NCI-H187 treated with DMSO at 0.1 percent for 48 hours (cell line): ENCODE data around the gene SLC48A1.

Experiments used
- DNase-seq: peaks from one replicate; lab custom pipeline; 2025; lab: John Stamatoyannopoulos, UW

The SLC48A1 gene

GRCh38 chr12:47773062-47773857 lies at the start of gene SLC48A1:
SLC48A1 (plus strand) TSS chr12:47773238; CDS start chr12:47773305, 67 bp downstream.
- no peak for DNase-seq

GRCh38 chr12:47725091-47725772 lies 47.8 kb upstream of the SLC48A1 start, which contains the start of gene ENDOU:
ENDOU (minus strand) TSS chr12:47725490; CDS start chr12:47725413, 77 bp downstream.
- no peak for DNase-seq

GRCh38 chr12:47725893-47726292 lies 47.1 kb upstream of the SLC48A1 start:
- DNase-seq = no peak

DNA sequence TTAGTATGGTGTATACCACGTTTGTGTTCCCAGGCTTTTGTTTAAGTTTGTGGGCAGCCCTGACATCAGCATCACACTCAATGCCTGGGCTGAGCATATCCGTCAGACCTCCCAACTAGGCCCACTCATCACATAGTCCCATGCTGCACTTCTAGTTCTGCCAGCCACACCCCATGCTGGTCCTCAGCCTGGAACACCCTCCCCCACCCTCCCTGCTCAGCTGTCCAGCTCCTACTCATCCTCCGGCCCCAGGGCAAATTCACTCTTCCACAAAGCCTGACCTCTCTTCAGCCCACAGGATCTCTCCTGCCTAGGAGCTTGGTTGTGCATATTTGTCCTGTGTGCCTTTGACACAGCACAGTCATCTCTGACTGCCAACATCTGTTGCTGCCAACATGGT lies 43.8 kb upstream of the SLC48A1 start:
- no peak for DNase-seq

GRCh38 chr12:47730341-47730744 lies 42.7 kb upstream of the SLC48A1 start:
- DNase-seq = no peak

DNA sequence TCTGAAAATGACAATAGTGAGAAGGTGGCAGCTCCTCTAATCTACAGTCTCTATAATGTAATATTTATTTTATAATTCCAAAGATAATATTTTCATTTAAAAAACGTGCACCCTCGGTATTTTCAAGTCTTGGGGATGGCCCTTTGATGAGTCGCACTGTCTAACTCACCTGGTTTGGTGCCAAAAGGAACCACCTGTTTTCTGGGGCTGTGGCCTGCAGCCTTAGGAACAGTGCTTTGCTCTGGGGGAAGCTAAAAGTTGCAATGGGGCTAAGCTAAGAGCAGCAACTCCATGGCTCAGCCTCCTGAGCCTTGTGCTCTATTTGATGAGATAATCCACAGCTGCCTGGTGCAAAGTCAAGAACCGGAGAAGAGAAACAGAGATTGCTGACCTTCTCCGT lies 41.3 kb upstream of the SLC48A1 start:
- no peak for DNase-seq

DNA sequence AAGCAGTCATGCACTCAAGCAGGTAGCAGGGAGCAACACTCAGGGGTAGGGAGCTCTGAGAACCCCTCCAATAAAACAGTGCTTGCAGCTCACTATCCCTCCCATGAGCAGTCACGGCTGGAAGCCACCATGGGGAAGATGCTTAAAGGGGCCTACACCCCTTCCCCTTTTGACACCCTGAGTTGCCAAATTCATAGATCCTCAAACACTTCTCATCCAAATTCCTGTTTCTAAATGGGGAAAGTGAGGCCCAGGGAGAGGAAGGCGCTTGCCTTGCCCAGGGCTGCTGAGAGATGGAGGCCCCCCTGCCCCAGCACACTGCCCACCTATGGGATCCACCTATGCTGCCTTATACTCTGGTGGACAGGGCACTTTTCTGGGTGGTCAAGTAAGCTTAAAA lies 40.5 kb upstream of the SLC48A1 start:
- no peak for DNase-seq

GRCh38 chr12:47733142-47733541 lies 39.9 kb upstream of the SLC48A1 start:
- no peak for DNase-seq

- DNase-seq = no peak
Measured at GRCh38 chr12:47734725-47735480, 38.1 kb upstream of the SLC48A1 start.

- DNase-seq = no peak
Measured at GRCh38 chr12:47735649-47736048, 37.4 kb upstream of the SLC48A1 start.

- no peak for DNase-seq
Measured at GRCh38 chr12:47736216-47736615, 36.8 kb upstream of the SLC48A1 start.

DNA sequence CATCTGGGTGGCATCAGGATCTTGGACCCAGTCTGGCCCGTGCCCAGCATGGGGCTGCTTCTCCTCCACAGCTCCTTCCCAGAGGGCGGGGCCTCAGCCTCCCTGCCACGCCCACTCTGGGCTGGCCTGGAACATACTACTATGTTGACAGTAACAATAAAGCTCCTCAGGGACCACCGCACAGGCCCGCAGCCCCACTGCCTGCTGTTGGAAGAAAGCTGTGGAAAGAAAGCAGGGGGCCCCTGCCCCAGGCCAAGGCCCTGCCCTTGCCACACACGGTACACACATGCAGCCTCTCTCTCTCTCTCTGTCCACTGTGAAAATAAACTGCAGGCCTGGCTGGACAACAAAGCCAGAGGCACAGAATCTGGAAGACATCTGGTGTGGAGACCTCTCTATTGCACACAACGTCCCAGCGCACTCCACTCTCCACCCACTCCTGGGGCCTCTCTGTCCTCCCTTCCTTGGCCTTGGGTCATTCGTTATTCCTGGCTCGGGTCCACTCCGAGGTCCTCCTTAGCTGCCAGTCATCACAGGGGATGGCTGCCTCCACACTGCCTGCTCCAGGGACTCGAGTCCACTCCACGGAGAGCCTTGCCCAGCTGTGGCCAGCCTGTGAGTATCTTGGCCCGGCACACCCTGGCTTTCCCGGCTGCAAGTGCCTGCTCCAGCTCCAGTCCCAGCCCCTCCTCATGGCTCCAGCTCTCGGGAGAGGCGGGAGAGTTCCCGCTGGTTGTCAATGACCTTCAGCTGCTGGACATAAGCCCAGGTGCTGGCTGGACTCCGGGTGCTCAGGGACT lies 36.0 kb upstream of the SLC48A1 start:
- no peak for DNase-seq

DNA sequence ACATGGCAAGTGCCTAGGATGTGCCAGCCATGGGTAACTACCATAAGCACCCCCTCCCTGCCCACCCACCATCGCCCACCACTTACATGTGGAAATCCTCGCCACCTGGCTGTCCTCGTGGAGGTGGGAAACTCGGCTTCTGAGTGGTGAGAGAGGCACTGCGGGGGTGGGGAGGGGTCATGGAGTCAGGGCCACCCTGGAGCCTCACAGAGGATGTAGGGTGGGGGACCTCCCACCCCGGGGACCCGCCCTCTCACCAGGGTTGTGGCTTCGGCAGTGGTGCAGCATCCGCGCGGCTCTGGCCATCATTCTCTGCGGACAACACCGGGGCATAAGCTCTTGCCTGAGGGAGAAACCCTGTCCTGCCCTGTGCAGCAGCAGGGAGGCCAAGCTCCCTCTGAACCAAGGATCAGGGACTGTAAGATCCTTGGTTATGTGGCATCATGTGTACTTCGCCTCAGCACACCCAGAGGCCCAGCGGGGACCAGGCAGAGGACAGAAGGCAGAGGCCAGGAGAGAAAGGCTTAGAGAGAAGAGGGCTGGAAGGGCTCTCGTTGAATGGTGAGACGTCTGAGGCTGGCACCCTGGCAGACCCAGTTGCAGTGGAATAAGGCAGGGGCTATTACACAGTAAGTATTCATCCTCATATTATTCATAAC lies 35.0 kb upstream of the SLC48A1 start:
- DNase-seq = no peak

DNA sequence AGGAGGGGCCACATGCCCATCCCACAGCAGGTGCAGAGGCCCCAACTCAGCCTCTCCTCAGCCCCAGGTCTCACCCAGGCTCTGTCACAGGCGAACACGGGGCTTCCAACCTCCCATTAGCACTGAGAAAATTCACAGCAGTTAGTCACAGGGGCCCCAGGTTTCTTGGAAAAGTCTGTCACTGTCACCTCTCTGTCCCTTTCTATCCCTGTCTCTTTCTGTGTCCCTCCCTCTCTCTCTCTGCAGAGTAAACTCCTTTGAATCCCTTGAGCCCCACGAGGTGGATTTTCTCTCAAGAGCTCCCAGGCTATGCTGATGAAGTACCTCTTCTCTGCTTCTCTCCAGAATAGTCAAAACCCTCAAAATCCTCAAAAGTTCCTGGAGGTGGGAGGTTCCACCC lies 33.7 kb upstream of the SLC48A1 start:
- no peak for DNase-seq

GRCh38 chr12:47739979-47740378 lies 33.1 kb upstream of the SLC48A1 start:
- DNase-seq = no peak

DNA sequence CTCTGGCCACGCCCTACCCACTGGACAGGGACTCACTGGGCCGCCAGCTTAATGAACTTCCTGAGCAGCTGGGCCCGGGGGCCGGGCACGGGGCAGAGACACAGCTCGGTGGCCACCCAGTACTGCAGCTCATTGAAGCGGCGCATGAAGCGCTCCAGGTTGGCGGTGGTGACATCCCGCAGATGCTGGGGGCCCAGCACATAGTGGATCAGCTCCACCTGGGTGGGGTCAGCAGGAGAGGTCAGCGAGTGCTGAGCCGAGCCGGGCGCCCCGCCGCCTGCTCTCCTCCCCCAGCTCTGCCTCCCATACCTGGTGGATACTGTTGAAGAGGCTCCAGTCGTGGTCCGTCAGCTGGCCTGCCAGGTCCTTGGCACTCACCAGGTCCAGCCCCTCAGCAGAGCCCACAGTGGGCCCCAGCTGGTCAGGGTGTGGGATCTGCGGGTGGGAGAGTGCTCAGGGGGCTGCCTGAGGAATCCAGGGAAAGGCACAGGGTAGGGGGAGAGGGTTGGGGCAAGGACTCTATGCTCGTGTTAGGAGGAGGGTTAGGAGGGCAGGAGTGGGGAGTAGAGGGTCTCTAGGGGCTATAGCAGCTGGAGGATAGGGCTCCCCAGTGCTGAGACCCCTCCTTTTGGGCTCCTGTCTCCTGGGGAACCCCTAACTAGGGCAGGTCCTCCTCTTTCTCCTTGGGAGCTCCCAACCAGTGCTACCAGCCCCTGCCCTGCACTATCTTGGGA lies 32.3 kb upstream of the SLC48A1 start:
- no peak for DNase-seq

GRCh38 chr12:47741340-47741703 lies 31.7 kb upstream of the SLC48A1 start:
- DNase-seq = no peak

DNA sequence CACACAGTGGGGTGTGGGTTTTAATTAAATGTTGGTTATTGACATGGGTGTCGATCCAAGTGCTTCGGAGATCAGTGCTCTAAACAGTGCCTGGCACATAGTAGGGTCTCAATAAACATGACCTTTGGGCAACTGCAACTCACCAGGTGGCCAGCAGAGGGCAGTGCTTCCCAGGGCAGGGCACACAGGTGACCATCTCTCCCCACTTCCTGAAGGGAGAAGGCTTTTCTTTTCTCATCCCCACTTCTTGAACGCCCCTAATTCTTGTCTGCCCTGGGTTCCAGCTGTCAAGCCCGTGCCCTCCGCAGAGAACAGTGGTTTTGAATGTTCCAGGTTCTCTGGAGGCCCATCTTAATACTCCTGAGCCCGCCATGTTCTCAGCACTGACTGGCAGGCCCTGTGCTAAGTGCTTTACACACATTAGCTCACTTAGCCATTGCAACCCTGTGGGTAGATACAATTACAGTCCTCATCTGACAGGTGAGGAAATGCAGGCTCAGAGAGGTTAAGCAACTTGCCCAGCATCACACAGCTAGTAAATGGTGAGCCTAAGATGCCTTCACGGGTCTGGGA lies 30.7 kb upstream of the SLC48A1 start:
- DNase-seq = no peak

DNA sequence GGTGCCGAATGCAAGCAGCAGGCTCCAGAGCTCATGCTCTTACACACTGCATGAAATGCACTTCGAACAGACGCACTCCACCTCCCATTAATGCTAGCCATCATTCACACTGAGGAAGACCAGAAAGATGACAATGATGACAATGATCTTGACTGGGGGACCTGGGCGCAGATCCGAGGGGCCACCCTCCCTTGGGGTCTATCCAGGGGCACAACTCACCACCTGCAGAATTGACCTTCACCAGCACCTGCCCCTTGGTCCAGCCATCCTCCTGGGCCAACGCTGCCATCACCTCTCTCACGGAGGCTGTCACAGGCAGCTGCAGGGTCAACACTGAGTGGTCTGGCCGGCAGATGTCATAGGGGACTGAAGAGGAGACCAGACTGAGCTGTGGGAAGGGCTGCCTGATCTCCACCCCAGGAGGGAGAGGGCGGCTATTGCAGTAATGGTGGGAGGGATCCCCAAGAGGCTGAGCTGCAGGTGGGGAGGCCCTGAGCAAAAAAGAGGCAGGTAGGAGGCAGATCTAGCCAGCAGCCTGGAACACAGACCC lies 29.7 kb upstream of the SLC48A1 start:
- DNase-seq = no peak
